ENCODE measurements around the gene CD80. TPM values are rescaled to one million over a fixed set of nuclear protein-coding genes. Genes with fewer than 3 reads are reported as not detected.

CD80 gene, protein sequence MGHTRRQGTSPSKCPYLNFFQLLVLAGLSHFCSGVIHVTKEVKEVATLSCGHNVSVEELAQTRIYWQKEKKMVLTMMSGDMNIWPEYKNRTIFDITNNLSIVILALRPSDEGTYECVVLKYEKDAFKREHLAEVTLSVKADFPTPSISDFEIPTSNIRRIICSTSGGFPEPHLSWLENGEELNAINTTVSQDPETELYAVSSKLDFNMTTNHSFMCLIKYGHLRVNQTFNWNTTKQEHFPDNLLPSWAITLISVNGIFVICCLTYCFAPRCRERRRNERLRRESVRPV
- total RNA-seq = under 0.01 TPM in 1 of 2 replicates, not detected in the other

DNA sequence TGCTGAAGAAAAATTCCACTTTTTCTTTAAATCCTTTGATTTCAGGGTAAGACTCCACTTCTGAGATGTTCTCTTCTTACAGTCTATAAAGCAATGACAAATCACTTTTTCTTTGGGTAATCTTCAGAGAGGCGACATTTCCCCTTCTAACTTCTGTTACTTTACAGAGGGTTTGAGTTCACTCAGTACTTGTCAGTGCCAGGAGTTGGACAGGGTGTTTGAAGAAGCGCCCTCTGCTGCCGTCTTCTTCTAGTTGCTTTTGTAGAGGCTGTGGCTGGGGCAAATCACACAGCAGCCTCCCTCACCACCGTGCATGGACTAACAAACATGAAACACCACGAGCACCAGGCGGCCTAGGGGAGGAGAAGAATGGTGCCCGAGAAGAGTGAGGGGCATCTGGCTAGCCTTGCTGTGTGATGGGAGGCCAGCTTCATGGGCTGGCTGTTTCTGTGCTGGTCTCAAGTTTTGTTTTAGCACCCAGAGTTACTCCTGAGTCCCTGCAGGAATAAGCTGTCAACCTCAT lies at the start of gene CD80:
Gene CD80 (minus strand): TSS at position 174 of the 523 bp plus-strand sequence. CDS start 1,886 bp downstream, outside the sequence.

GRCh38 chr3:119597548-119598288 lies 38.3 kb upstream of the CD80 start, which contains the start of gene PLA1A:
TSS of gene PLA1A (plus strand) at chr3:119597885. CDS start at chr3:119597914, 29 bp downstream.

DNA sequence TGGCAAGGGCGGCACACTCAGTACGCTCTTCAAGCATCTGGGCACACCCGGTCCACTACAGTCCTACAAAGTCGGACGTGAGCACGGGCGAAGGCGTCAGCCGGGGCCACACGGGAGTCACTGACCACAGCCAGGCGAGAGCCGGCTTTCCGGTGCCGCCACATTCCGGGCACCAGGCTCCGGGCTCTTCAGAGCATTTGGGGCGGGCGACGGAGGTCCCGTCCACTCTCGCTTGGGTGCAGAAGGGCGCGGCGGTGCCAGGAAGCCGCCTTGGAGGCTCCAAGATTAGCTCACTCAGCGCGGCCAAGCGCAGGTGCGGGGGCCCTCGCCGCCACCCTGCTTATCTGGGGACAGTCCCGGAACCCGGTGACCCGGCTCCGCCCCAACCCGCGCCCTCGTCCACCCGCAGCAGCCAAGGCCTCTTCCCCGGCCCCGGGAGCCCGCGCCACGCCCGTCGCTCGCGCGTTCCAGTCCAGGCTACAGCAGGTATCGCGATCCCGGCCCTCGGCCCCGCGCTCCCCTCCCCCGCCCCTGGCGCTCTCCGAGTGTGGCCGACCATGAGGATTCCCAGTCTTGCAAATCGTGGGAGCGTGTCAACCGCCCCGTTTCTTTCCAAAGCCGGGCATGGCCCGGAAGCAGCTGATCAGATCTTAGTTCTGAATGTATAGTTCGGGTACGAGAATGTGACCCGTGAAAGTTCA lies 20.1 kb upstream of the CD80 start, which contains the start of gene ADPRH:
Gene ADPRH (plus strand): TSS at position 127 of the 701 bp plus-strand sequence. CDS start 2,678 bp downstream, outside the sequence.

GRCh38 chr3:119498186-119499011 lies 61.0 kb downstream of the CD80 start, which contains the start of gene TIMMDC1:
TSS of gene TIMMDC1 (plus strand) at chr3:119498547. CDS start at chr3:119498734, 187 bp downstream.

Other genes with a start within 250 kb of the CD80 start
- 103 and 109 TPM in 2 replicates for gene TMEM39A, start 96.0 kb downstream of the CD80 start, total RNA-seq
- gene POGLUT1, start 90.7 kb downstream of the CD80 start, total RNA-seq = 11.8 and 12.8 TPM in 2 replicates
- gene TIMMDC1, start 61.1 kb downstream of the CD80 start, total RNA-seq = 43.0 and 46.6 TPM in 2 replicates
- gene ADPRH, start 19.9 kb upstream of the CD80 start, total RNA-seq = 6.8 and 7.6 TPM in 2 replicates
- gene PLA1A, start 38.3 kb upstream of the CD80 start, total RNA-seq = not detected in 2 replicates
- 0.49 and 0.61 TPM in 2 replicates for gene POPDC2, start 101.0 kb upstream of the CD80 start, total RNA-seq
- 4.5 and 4.6 TPM in 2 replicates for gene COX17, start 117.8 kb upstream of the CD80 start, total RNA-seq
- 0.32 and 0.73 TPM in 2 replicates for gene CFAP91, start 143.4 kb upstream of the CD80 start, total RNA-seq
- gene NR1I2, start 222.5 kb upstream of the CD80 start, total RNA-seq = 0.16 TPM in 1 of 2 replicates, not detected in the other

All from hair follicle dermal papilla cell (primary cell).